Stimulated activated CD8-positive, alpha-beta memory T cell treated with anti-CD3 and anti-CD28 coated beads, Interleukin-4, amount 100 ng/mL, for 1 hour (primary cell): ENCODE measurements around the gene PLEKHS1.
"Not testable (repeated sequence)": the region's sequence is repeated elsewhere in the genome, so short reads cannot be mapped to it uniquely, and the experiment has no call there.

Experiments
- DNase-seq, 2 donors: peaks; one replicate each; pipeline ENCODE4 v3.0.0-alpha.2; 2020; ENCODE audit warnings: low read depth in 2 of 2, low spot score in 1 of 2

PLEKHS1 gene

GRCh38 chr10:113788604-113789083, 37.2 kb downstream of the PLEKHS1 start:
- no peak for DNase-seq

DNA sequence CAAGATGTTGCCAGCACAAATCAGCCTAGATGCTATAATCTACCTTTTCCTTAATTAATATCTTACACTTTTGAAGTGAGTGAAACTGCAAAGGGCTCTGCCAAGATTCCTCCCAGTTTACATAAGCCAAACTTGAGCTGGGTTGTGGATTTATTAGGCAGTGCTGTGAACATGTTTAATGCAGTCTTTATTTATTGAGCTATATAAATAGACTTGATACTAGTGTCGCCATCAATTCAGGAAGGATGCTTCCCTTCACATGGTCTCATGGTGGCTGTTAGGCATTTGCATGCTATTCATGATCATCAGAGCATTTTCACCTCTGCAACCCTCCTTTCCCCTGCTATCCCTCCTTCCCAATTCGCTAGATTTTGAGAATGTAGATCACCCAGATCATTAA, 40.2 kb downstream of the PLEKHS1 start:
- DNase-seq, result no peak

- no peak for DNase-seq
Measured at GRCh38 chr10:113801569-113801968, 50.1 kb downstream of the PLEKHS1 start.

- no peak for DNase-seq
Measured at GRCh38 chr10:113802997-113803396, 51.5 kb downstream of the PLEKHS1 start.

DNA sequence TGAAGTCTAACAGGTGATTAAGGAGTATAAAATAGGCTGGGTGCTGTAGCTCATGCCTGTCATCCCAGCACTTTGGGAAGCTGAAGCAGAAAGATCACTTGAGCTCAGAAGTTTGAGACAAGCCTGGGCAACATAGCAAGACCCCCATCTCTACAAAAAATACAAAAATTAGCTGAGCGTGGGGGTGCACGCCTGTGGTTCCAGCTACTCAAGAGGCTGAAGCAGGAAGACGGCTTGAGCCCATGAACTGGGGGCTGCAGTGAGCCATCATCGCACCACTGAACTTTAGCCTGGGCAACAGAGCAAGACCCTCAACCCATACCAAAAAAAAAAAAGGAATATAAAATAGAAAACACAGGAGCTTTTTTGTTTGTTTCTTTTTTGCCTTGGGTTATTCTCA, 55.0 kb downstream of the PLEKHS1 start:
- DNase-seq, result no peak

DNA sequence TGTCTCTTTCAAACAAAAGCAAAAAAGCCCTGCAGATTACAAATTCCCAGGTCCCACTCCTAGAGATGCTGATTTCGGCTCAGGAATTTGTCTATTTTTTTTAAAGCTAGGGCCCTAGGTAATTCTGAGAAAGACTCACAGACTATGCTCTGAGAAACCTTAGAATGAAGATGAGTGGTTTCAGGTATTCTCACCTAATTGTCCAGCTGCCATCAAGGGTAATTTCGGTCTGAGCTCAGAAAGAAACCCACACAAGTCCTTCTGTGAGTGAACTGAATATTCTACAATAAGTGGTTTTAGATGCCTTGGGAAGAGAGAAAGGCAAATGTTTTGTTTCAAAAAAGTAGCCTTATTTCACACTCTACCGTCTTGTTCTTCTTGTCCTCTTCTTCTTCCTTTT, 56.7 kb downstream of the PLEKHS1 start:
- DNase-seq, result no peak

- not testable (repeated sequence) for DNase-seq
Measured at GRCh38 chr10:113814700-113815099, 63.2 kb downstream of the PLEKHS1 start.

- DNase-seq, result no peak
Measured at GRCh38 chr10:113819989-113820388, 68.5 kb downstream of the PLEKHS1 start.

DNA sequence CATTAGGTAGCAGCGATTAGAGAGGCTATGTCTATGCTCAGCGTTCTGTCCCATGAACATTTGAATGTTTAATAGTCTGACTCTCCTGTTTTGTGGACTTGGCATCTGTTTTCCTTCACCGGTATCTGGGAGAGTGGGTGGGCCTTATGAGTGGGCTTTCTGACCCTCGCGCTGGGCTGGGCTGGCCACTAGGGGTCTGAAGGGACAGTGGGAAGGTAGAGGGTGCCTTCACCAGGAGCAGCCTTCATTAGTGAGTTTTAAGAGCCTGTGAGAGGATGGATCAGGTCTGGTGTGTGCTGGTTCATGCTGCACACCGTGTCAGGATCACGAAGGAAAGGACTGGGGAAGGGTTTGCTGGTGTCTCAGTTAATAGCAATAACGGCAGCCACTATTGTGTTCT, 69.0 kb downstream of the PLEKHS1 start:
- no peak for DNase-seq

DNA sequence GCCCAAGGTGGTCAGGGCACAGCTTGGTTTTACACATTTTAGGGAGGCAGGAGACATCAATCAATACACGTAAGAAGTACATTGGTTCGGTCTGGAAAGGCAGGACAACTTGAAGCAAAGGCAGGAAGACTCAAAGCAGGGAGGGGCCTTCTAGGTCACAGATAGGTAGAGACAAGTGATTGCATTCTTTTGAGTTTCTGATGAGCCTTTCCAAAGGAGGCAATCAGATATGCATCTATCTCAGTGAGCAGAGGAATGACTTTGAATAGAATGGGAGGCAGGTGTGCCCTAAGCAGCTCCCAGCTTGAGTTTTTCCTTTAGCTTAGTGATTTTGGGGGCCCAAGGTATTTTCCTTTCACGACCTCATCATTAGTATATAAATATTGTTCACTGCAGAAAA, 69.8 kb downstream of the PLEKHS1 start:
- DNase-seq, result not testable (repeated sequence)

DNA sequence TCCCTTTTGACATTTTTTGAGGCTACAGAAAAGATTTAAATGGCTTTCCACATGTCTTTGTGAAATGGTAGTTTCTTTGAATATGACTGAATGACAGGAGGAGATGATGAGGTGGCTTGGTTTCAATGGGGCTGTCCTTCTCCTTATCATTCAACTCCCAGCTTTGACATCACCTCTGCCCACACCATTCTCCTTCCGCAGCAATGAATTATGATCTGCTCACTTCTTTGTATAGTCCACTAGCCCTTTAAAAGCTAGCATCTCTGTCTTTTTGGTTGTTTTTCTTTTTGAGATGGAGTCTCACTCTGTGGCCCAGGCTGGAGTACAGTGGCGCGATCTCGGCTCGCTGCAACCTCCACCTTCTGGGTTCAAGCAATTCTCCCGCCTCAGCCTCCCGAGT, 70.7 kb downstream of the PLEKHS1 start:
- DNase-seq, result no peak

DNA sequence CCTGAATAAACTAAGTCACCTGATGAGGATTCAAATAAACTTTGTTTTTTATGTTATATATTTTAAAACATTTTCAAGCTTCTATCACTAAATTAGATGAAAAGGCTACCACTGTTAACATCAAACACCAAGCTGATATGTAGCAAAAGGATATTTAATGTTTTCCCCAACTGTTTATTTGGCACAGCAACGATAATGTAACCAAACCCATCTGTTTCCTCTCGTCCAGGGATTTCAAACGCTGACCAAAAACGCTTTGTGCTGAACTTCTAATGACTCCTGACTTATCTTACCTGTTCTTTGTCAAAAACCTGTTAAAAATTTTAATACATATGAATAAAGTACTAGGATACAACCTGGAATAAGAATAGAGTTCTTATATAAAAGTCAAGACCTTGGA, 71.9 kb downstream of the PLEKHS1 start:
- no peak for DNase-seq

- DNase-seq, result no peak
Measured at GRCh38 chr10:113825791-113826190, 74.3 kb downstream of the PLEKHS1 start.

GRCh38 chr10:113828567-113828966, 77.1 kb downstream of the PLEKHS1 start:
- DNase-seq, result not testable (repeated sequence)
